ENCODE measurements around the gene GPR39. TPM values are rescaled to one million over a fixed set of nuclear protein-coding genes. Genes with fewer than 3 reads are reported as not detected.

GPR39 gene
- polyA plus RNA-seq, 2 of the 4 experiments (the other 2 are of a cell fraction): 11.3 to 11.8 TPM

- ChIA-PET POLR2A (no interaction called here), CTCF (no interaction called here)
- Histone ChIP-seq H3K9me3 (no peaks in the 10 kb centered on the region), H3K4me1 (0 out of 3 replicates have a peak, but pooled peaks cover 5% of the 10 kb centered on the region), H3K4me3 (no peak overlapping the region), H3K4me2 (no peak overlapping the region), H3K27ac (no peak overlapping the region)
- TF ChIP-seq ZC3H11A (IDR thresholded peaks at IDR 0.05) (no peak), MYC (IDR thresholded peaks at IDR 0.05; ENCODE audit: borderline replicate concordance, low read length) (no peak), EHF (CRISPR knock-in tag; IDR thresholded peaks at IDR 0.05) (no peak), JUN (IDR thresholded peaks at IDR 0.05) (no peak), RFX5 (IDR thresholded peaks at IDR 0.05) (no peak), USF2 (IDR thresholded peaks at IDR 0.05) (no peak)
- ATAC-seq: no peak
- no peak for DNase-seq (ENCODE audit: low read depth in 1 of 2, low spot score in 1 of 2)
- no peak for FAIRE-seq
Measured at GRCh38 chr2:132589966-132590365, 173.4 kb downstream of the GPR39 start.

GRCh38 chr2:132593171-132593570, 176.6 kb downstream of the GPR39 start:
- ChIA-PET CTCF (no interaction called here), POLR2A (no interaction called here)
- FAIRE-seq (no peak), DNase-seq (ENCODE audit: low read depth in 1 of 2, low spot score in 1 of 2) (no peak), ATAC-seq (0 out of 6 replicates have a peak, but pooled peaks of 1 of the 2 experiments have one; percentile 37)
- no peak overlapping the region for H3K4me2 ChIP-seq
- no peak overlapping the region for H3K27ac ChIP-seq
- no peaks in the 10 kb centered on the region for H3K9me3 ChIP-seq
- WGBS (ENCODE audit: missing lambda C conversion rate): 100% methylated on average over 1 of the region's 2 CpGs
- H3K4me1 ChIP-seq: 0 out of 3 replicates have a peak, but pooled peaks cover 5% of the 10 kb centered on the region
- TF ChIP-seq POLR2AphosphoS2 (conservative IDR thresholded peaks at IDR 0.05; ENCODE audit: low read length) (no peak), HDAC2 (IDR thresholded peaks at IDR 0.05) (no peak), CHD4 (IDR thresholded peaks at IDR 0.05; ENCODE audit: borderline replicate concordance) (no peak), HEYL (CRISPR knock-in tag; IDR thresholded peaks at IDR 0.05) (no peak), MAFK (IDR thresholded peaks at IDR 0.05; ENCODE audit: partially characterized antibody) (no peak), REST (IDR thresholded peaks at IDR 0.05) (no peak), HES2 (IDR thresholded peaks at IDR 0.05) (no peak), RCOR1 (IDR thresholded peaks at IDR 0.05; ENCODE audit: low read depth, low read length) (no peak), GATA3 (IDR thresholded peaks at IDR 0.05; ENCODE audit: borderline replicate concordance) (no peak), CTCF (IDR thresholded peaks at IDR 0.05) (no peak), SMC3 (IDR thresholded peaks at IDR 0.05) (no peak), ZNF302 (CRISPR knock-in tag; IDR thresholded peaks at IDR 0.05) (no peak), PHF8 (IDR thresholded peaks at IDR 0.05; ENCODE audit: borderline replicate concordance, low read depth) (no peak), BCL3 (IDR thresholded peaks at IDR 0.05) (no peak), SREBF2 (IDR thresholded peaks at IDR 0.05) (no peak), NR3C1 (IDR thresholded peaks at IDR 0.05) (no peak), NPAS2 (CRISPR knock-in tag; IDR thresholded peaks at IDR 0.05; ENCODE audit: borderline replicate concordance) (no peak), CBX2 (IDR thresholded peaks at IDR 0.05; ENCODE audit: borderline replicate concordance, low read depth) (no peak)
- H3K4me3 ChIP-seq: no peak overlapping the region

Data from A549 (cell line).